GM12878 (cell line): Measurements from ENCODE around the gene PDGFD. TPM values are rescaled to one million over a fixed set of nuclear protein-coding genes. Genes with fewer than 3 reads are reported as not detected.

ENCODE experiments used
- ATAC-seq: fragments of 200-7000 bp; cut with Tn5 transposase; 3 replicates; pipeline ENCODE4 v1.9.1; 2020; ENCODE audit warnings: mild to moderate bottlenecking, moderate library complexity
- BruUV-seq: library from RNA; stranded (reverse); fragments of 400-500 nt; replicated peaks from 2 replicates; lab custom pipeline; 2021; lab: Mats Ljungman, UMichigan
- CTCF ChIA-PET: fragments of 300-600 bp; sonication (Branson Sonifier 250); formaldehyde crosslinking; extraction: SDS; loops from one replicate; lab custom pipeline; 2021; ENCODE audit warnings: inconsistent platforms; lab: Yijun Ruan, JAX
- POLR2A ChIA-PET: fragments of 350-600 bp; formaldehyde crosslinking; extraction: SDS; loops from one replicate; lab custom pipeline; 2021; ENCODE audit warnings: inconsistent platforms; lab: Charles Lee
- RAD21 ChIA-PET: fragments of 300-600 bp; sonication (Branson Sonifier 250); formaldehyde crosslinking; loops from one replicate; lab custom pipeline; 2023; ENCODE audit warnings: antibody characterized with exemption; ENCODE audit not compliant: unreplicated experiment; lab: Charles Lee
- SMC1A ChIA-PET: fragments of 300-600 bp; sonication (Branson Sonifier 250); formaldehyde crosslinking; loops from one replicate; lab custom pipeline; 2023; ENCODE audit not compliant: unreplicated experiment, uncharacterized antibody; lab: Charles Lee
- DNase-seq: peaks from one replicate; pipeline ENCODE4 v3.0.0-alpha.2; 2011; ENCODE audit warnings: low read depth, low spot score
- FAIRE-seq: peaks from 3 replicates; lab custom pipeline; 2011; peaks lifted over from hg19 to GRCh38; lab: Jason Lieb, UNC
- H2AFZ ChIP-seq: 2 replicates; pipeline ENCODE4 v1.6.0; 2011; ENCODE audit warnings: low read depth, low read length, control low read depth; ENCODE audit not compliant: control insufficient read depth
- H3K27ac ChIP-seq: 2 replicates; pipeline ENCODE4 v1.5.1; 2011; ENCODE audit warnings: control low read depth; ENCODE audit not compliant: control insufficient read depth, insufficient read depth
- H3K27me3 ChIP-seq, 2 experiments: replicated peaks in 1 of 2; 2 replicates each; pipeline versions ENCODE4 v1.6.0 to v1.6.1; 2011; ENCODE audit warnings: low read length in 1 of 2; ENCODE audit not compliant: control insufficient read depth in 2 of 2, insufficient read depth in 2 of 2
- H3K36me3 ChIP-seq, 2 experiments: 2 replicates each; pipeline ENCODE4 v1.5.1; 2011; ENCODE audit warnings: low read length in 1 of 2; ENCODE audit not compliant: control insufficient read depth in 2 of 2, insufficient read depth in 2 of 2
- H3K4me1 ChIP-seq: 2 replicates; pipeline ENCODE4 v1.6.1; 2011; ENCODE audit warnings: mild to moderate bottlenecking, low read length, moderate library complexity, mixed read lengths; ENCODE audit not compliant: control insufficient read depth, insufficient read depth
- H3K4me2 ChIP-seq: 2 replicates; pipeline ENCODE4 v1.6.0; 2011; ENCODE audit warnings: control low read depth; ENCODE audit not compliant: control insufficient read depth, insufficient read depth
- H3K4me3 ChIP-seq: fragments of 200-600 bp; sonication (generic); 2 replicates; pipeline ENCODE4 v1.5.1; 2016
- H3K79me2 ChIP-seq: 2 replicates; pipeline ENCODE4 v1.6.0; 2011; ENCODE audit warnings: low read length; ENCODE audit not compliant: control insufficient read depth, insufficient read depth
- H3K9ac ChIP-seq: 2 replicates; pipeline ENCODE4 v1.8.0; 2011; ENCODE audit warnings: low read length, control low read depth, mixed read lengths; ENCODE audit not compliant: control insufficient read depth, insufficient read depth
- H3K9me3 ChIP-seq: replicated peaks from 3 replicates; pipeline ENCODE4 v1.5.1; 2011; ENCODE audit warnings: mild to moderate bottlenecking, low read length; ENCODE audit not compliant: control insufficient read depth, insufficient read depth
- H4K20me1 ChIP-seq: 2 replicates; pipeline ENCODE4 v1.6.0; 2011; ENCODE audit not compliant: control insufficient read depth, insufficient read depth
- CBX5 ChIP-seq: sonication (generic); IDR thresholded peaks from 2 replicates; pipeline ENCODE4 v1.6.1; 2016; ENCODE audit warnings: low read depth, moderate library complexity, mild to moderate bottlenecking, inconsistent platforms
- MYC ChIP-seq: IDR thresholded peaks from 2 replicates; pipeline ENCODE4 v1.6.1; 2011; ENCODE audit warnings: mild to moderate bottlenecking, low read length, moderate library complexity, inconsistent platforms; ENCODE audit not compliant: insufficient read depth, insufficient replicate concordance, insufficient read length, severe bottlenecking
- PAX8 ChIP-seq: fragments of 450-650 bp; IDR thresholded peaks from 2 replicates; pipeline ENCODE4 v1.6.1; 2017; ENCODE audit warnings: mild to moderate bottlenecking, moderate library complexity
- ZNF217 ChIP-seq: fragments of 450-650 bp; IDR thresholded peaks from 2 replicates; pipeline ENCODE4 v1.6.1; 2017; ENCODE audit warnings: antibody characterized with exemption, mild to moderate bottlenecking
- WGBS: methylation state at CpG from one replicate; pipeline ENCODE4 v1.1.6; 2016; ENCODE audit warnings: low lambda C conversion rate; ENCODE audit not compliant: insufficient replicate concordance, insufficient coverage; ENCODE audit errors: missing lambda C conversion rate; 5-methylcytosine and 5-hydroxymethylcytosine counted together
- in situ Hi-C: fragments of 300-500 bp; cut with MboI; formaldehyde crosslinking; loops from 9 replicates; pipeline ENCODE4 v1.14.3; 2018; ENCODE audit warnings: mixed read lengths
- intact Hi-C: fragments of 100-400 bp; cut with micrococcal nuclease; formaldehyde crosslinking; loops from one replicate; pipeline ENCODE4 v1.14.2; 2022; ENCODE audit not compliant: unreplicated experiment
- polyA plus RNA-seq, 11 experiments: library from polyadenylated mRNA; depleted of rRNA in 4 of 11; unstranded in 6 of 11; stranded (reverse) in 5 of 11; fragments of >200 nt; fragmentation: Nextera tagmentation in 4 of 11; fragmentation: Illumina TruSeq in 1 of 11; extraction: Ambion mirVana in 4 of 11; extraction: Trizol in 1 of 11; gene quantifications; 1 replicate in 1 of 11; 2 replicates in 10 of 11; pipeline versions ENCODE4 v1.2.1 to v1.2.3, GENCODE V29; 2011 to 2016; ENCODE audit warnings: inconsistent platforms in 2 of 11, missing spikeins in 2 of 11, low read depth in 1 of 11
- total RNA-seq, 4 experiments: library from RNA; depleted of rRNA in 3 of 4; stranded (reverse); fragments of >200 nt in 3 of 4; fragmentation: Illumina TruSeq in 1 of 4; extraction: Trizol in 1 of 4; gene quantifications; 2 replicates each; pipeline versions ENCODE4 v1.2.1 to v1.2.3, GENCODE V29; 2013 to 2021
- TF ChIP-seq, protein P1 (sequence below): fragments of 450-650 bp; IDR thresholded peaks from 2 replicates; pipeline ENCODE4 v1.6.1; 2017; ENCODE audit warnings: borderline replicate concordance
- TF ChIP-seq, protein P2 (sequence below): IDR thresholded peaks from 2 replicates; pipeline ENCODE4 v1.6.1; 2011; ENCODE audit warnings: borderline replicate concordance, low read depth, mild to moderate bottlenecking, moderate library complexity, mixed read lengths, low read length; ENCODE audit not compliant: insufficient read depth; ENCODE audit errors: extremely low read length

PDGFD gene
- total and polyA plus RNA-seq, 10 of the 15 experiments (the other 5 are each of a cell fraction or from before 2014, with no cell fraction given): 0.05 to 0.13 TPM; not detected in 8

DNA sequence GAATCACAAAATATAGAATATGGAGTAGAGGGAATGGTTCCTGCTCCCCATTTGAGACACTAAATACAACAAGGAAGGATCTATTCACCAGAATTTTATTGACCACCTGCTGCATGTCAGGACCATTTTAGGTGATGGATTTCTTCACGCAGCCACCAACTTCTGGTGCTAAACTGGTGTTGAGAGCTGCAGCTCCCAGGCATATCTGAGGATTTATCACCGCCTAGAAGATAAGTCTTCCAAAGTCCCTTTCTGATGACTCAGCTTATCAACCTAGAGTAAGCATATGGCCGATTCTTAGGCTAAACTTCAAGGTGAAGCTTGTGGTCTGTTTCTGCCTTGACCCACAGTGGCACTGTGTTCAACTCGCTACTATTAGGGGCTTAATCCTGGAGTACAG is 120.8 kb downstream of the PDGFD start (continued):
- no peak for TF ChIP-seq PAX8
- TF ChIP-seq, all 136 proteins: peak for 0

GRCh38 chr11:104041792-104042191 is 122.2 kb downstream of the PDGFD start:
- Histone ChIP-seq H4K20me1 (no peaks in the 10 kb centered on the region), H3K9ac (no peak overlapping the region), H3K27ac (no peak overlapping the region), H3K9me3 (no peaks in the 10 kb centered on the region), H3K36me3 (no peaks in the 10 kb centered on the region), H2AFZ (no peak overlapping the region)
- CTCF ChIA-PET: no interaction called here
- DNase-seq: no peak
- POLR2A ChIA-PET: no interaction called here
- SMC1A ChIA-PET: no interaction called here
- BruUV-seq: no TSS peak
- TF ChIP-seq MYC: no peak
- TF ChIP-seq, protein P1, sequence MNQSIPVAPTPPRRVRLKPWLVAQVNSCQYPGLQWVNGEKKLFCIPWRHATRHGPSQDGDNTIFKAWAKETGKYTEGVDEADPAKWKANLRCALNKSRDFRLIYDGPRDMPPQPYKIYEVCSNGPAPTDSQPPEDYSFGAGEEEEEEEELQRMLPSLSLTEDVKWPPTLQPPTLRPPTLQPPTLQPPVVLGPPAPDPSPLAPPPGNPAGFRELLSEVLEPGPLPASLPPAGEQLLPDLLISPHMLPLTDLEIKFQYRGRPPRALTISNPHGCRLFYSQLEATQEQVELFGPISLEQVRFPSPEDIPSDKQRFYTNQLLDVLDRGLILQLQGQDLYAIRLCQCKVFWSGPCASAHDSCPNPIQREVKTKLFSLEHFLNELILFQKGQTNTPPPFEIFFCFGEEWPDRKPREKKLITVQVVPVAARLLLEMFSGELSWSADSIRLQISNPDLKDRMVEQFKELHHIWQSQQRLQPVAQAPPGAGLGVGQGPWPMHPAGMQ: no peak
- TF ChIP-seq, protein P2, sequence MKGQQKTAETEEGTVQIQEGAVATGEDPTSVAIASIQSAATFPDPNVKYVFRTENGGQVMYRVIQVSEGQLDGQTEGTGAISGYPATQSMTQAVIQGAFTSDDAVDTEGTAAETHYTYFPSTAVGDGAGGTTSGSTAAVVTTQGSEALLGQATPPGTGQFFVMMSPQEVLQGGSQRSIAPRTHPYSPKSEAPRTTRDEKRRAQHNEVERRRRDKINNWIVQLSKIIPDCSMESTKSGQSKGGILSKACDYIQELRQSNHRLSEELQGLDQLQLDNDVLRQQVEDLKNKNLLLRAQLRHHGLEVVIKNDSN: no peak
- TF ChIP-seq CBX5: no peak
- no peak for TF ChIP-seq ZNF217
- TF ChIP-seq, all 136 proteins: peak for 0
- 14% methylated on average over 2 of the region's 2 CpGs for WGBS
- Histone ChIP-seq H3K4me3 (no peak overlapping the region), H3K27me3 (no peaks in the 10 kb centered on the region), H3K79me2 (no peaks in the 10 kb centered on the region), H3K4me2 (no peak overlapping the region), H3K4me1 (no peaks in the 10 kb centered on the region)
- in situ Hi-C loops (no loop called here), intact Hi-C loops (no loop called here)
- ATAC-seq (no peak), FAIRE-seq (no peak)
- RAD21 ChIA-PET: no interaction called here
